ENCODE data around the gene AK2. TPM values are rescaled to one million over a fixed set of nuclear protein-coding genes. Genes with fewer than 3 reads are reported as not detected.

The AK2 gene
- total RNA-seq, 2 donors from 2014 or later: 304 to 372 TPM

- Mint-ChIP-seq H3K27me3 (no peaks in the 10 kb centered on the region), H3K4me3 (no peak overlapping the region), H3K9me3 (no peaks in the 10 kb centered on the region), H3K36me3 (ENCODE audit: low read depth) (peaks cover 93% of the 10 kb centered on the region), H3K27ac (peak overlapping the region; percentile 50), H3K4me1 (peaks cover 32% of the 10 kb centered on the region)
- ATAC-seq (replicated peaks): no peak
Measured at GRCh38 chr1:33021567-33022431, 14.9 kb downstream of the AK2 start.

GRCh38 chr1:33018112-33018511, 18.6 kb downstream of the AK2 start:
- Mint-ChIP-seq H3K36me3 (ENCODE audit: low read depth) (peaks cover 100% of the 10 kb centered on the region), H3K4me1 (peaks cover 18% of the 10 kb centered on the region), H3K27me3 (no peaks in the 10 kb centered on the region), H3K9me3 (no peaks in the 10 kb centered on the region), H3K4me3 (peak overlapping the region; percentile 41), H3K27ac (peak overlapping the region; percentile 90)
- ATAC-seq (replicated peaks): peak; percentile 98

DNA sequence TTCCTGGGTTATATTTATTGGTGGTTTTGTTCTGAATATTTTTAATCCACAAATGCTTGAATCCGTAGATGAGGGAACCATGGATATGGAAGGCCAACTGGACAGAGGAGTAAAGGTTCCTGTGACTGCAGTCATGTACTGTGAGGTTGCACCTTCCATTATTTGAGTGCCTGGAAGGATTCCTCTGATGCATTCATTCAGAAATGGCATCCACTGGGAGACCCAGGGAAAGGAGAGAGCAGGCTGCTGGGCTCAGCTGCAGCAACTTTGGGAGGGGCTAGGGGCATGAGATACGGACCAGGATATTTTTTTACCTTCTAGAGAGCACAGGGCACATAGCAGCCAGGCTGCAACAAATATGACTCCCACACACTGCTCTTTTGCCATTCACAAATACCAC, 19.5 kb downstream of the AK2 start:
- Mint-ChIP-seq H3K4me1 (peaks cover 18% of the 10 kb centered on the region), H3K9me3 (no peaks in the 10 kb centered on the region), H3K27me3 (no peaks in the 10 kb centered on the region), H3K36me3 (ENCODE audit: low read depth) (peaks cover 100% of the 10 kb centered on the region), H3K27ac (peak overlapping the region; percentile 39), H3K4me3 (no peak overlapping the region)
- ATAC-seq (replicated peaks): no peak

DNA sequence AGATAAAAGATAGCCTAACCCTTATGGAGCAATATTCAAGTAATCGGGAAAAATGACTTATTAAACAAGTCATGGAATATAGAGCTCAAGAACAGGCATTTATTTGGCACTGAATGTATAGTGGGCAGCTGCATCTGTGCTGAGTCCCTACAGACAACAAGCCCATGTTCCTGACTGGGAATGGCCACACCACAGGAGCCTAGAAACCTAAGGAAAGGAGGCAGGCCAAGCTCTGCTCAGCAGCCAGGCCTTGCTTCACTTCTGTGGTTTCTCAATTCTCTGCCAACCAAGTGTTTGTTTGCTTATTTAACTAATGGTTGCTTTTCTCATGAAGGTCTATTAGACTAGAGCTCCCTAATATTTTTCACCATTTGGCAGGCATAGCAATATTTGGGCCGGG, 21.5 kb downstream of the AK2 start:
- no peaks in the 10 kb centered on the region for H3K27me3 Mint-ChIP-seq
- H3K9me3 Mint-ChIP-seq: no peaks in the 10 kb centered on the region
- H3K27ac Mint-ChIP-seq: no peak overlapping the region
- H3K4me1 Mint-ChIP-seq: peaks cover 18% of the 10 kb centered on the region
- peaks cover 100% of the 10 kb centered on the region for H3K36me3 Mint-ChIP-seq (ENCODE audit: low read depth)
- H3K4me3 Mint-ChIP-seq: no peak overlapping the region
- ATAC-seq (replicated peaks): no peak

DNA sequence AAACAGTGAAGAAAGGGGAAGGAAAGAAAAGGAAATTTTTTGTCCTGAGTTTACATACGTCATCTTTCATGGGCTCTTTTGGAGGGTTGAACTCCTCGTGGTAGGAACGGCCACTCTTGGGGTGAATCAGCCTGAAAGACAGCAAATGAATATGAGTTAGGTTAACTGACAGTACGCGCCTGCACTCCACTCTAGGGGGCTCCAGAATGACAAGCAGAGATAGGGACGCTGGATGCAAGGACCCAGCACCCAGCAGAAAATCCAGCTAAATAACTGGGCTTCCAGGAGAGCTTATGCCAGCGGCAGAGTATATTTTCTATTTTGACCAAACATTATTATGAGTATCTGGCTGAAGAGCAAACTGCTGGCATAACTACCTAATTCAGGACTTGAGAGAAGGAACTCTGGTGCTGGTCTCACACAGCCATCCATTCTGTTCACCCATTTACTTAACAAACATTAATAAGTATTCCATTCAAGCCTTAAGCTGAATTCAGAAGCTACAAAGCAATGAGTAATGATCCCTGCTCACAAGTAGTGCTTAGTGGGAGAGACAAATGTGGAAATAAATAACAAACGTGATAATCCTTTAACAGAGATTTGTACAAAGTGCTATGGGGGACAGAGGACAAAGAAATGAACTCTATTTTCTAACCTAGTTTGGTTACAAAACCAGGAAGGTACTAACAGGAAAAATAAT, 22.1 kb downstream of the AK2 start:
- Mint-ChIP-seq H3K27me3 (no peaks in the 10 kb centered on the region), H3K9me3 (no peaks in the 10 kb centered on the region), H3K36me3 (ENCODE audit: low read depth) (peaks cover 100% of the 10 kb centered on the region), H3K4me1 (peaks cover 18% of the 10 kb centered on the region), H3K27ac (no peak overlapping the region), H3K4me3 (no peak overlapping the region)
- ATAC-seq (replicated peaks): no peak

DNA sequence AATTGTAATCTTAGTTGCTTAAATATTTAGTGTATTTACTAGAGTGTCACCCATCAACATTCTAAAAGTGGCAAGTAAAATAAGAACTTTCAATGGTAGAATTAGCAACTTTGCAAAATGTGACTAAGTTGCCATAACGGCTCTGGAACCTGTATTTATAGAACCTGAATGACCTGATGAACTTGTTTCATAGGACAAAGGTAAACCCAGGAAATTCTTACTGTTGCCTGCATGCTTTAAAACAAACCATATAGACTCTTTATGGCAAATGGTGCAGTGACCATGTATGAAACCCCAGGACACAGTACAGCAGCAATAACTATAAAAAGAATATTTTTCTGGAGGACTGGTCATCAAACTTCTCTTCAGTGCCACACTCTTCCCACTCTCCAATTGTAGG, 22.9 kb downstream of the AK2 start:
- H3K9me3 Mint-ChIP-seq: no peaks in the 10 kb centered on the region
- no peak overlapping the region for H3K27ac Mint-ChIP-seq
- H3K36me3 Mint-ChIP-seq (ENCODE audit: low read depth): peaks cover 100% of the 10 kb centered on the region
- no peak overlapping the region for H3K4me3 Mint-ChIP-seq
- peaks cover 12% of the 10 kb centered on the region for H3K4me1 Mint-ChIP-seq
- no peak for ATAC-seq (replicated peaks)
- no peaks in the 10 kb centered on the region for H3K27me3 Mint-ChIP-seq

GRCh38 chr1:33012165-33012564, 24.5 kb downstream of the AK2 start:
- peaks cover 3% of the 10 kb centered on the region for H3K4me1 Mint-ChIP-seq
- no peak overlapping the region for H3K4me3 Mint-ChIP-seq
- H3K27ac Mint-ChIP-seq: peak overlapping the region; percentile 47
- no peak for ATAC-seq (replicated peaks)
- H3K36me3 Mint-ChIP-seq (ENCODE audit: low read depth): peaks cover 100% of the 10 kb centered on the region
- no peaks in the 10 kb centered on the region for H3K27me3 Mint-ChIP-seq
- H3K9me3 Mint-ChIP-seq: no peaks in the 10 kb centered on the region

- Mint-ChIP-seq H3K4me1 (peaks cover 8% of the 10 kb centered on the region), H3K36me3 (ENCODE audit: low read depth) (peaks cover 100% of the 10 kb centered on the region), H3K4me3 (no peak overlapping the region), H3K27ac (peak overlapping the region; percentile 47), H3K27me3 (no peaks in the 10 kb centered on the region), H3K9me3 (no peaks in the 10 kb centered on the region)
- ATAC-seq (replicated peaks): no peak
Measured at GRCh38 chr1:33010932-33011731, 25.6 kb downstream of the AK2 start.

DNA sequence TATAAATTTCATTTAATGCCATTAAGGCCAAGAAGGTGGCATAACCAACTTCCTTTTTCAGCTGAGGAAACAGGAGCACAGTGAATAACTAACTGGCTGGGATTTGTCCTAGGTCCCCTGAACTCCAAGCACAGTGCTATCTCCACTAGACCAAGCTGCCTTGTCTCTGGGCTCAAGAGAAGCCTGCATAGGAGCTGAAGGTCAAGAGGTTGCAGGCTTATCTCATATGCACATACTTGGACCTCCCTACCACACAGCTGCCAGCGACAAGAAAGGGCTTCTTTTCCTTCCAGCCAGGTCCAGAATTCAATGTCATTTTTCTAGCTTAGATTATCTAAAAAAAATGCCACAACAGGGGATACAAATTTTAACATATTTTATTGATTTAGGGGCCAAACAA, 27.1 kb downstream of the AK2 start:
- Mint-ChIP-seq H3K9me3 (no peaks in the 10 kb centered on the region), H3K27me3 (no peaks in the 10 kb centered on the region), H3K36me3 (ENCODE audit: low read depth) (peaks cover 100% of the 10 kb centered on the region), H3K4me3 (no peak overlapping the region), H3K27ac (no peak overlapping the region), H3K4me1 (peaks cover 23% of the 10 kb centered on the region)
- ATAC-seq (replicated peaks): no peak

- no peaks in the 10 kb centered on the region for H3K9me3 Mint-ChIP-seq
- H3K27me3 Mint-ChIP-seq: no peaks in the 10 kb centered on the region
- H3K27ac Mint-ChIP-seq: peak overlapping the region; percentile 49
- no peak overlapping the region for H3K4me3 Mint-ChIP-seq
- H3K4me1 Mint-ChIP-seq: peaks cover 21% of the 10 kb centered on the region
- H3K36me3 Mint-ChIP-seq (ENCODE audit: low read depth): peaks cover 100% of the 10 kb centered on the region
- no peak for ATAC-seq (replicated peaks)
Measured at GRCh38 chr1:33008051-33008914, 28.4 kb downstream of the AK2 start.

- peak; percentile 19 for ATAC-seq (replicated peaks)
- Mint-ChIP-seq H3K4me1 (peaks cover 25% of the 10 kb centered on the region), H3K27ac (peak overlapping the region; percentile 1)
Measured at GRCh38 chr1:33007190-33008050, 29.3 kb downstream of the AK2 start.

DNA sequence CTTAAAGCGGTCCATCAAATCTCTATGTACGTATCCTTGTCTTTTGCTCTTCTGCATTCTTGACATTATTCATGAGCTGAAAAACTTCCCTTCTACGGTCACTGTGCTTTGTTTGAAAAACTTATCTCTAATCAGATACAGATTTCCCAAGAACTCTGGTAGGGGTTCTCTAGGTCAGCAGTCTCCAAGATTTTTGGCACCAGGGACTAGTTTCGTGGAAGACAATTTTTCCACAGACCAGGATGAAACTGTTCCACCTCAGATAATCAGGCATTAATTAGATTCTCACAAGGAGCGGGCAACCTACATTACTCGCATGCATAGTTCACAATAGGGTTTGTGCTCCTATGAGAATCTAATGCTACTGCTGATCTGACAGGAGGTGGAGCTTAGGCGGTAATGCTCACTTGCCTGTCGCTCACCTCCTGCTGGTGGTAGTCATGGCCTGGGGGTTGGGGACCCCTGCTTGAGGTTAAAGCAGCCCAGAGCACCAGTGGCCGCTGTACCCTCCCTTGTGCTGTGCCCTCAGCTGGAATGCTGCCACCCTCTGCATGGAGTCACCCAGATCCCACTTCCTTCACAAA, 30.8 kb downstream of the AK2 start:
- peaks cover 98% of the 10 kb centered on the region for H3K36me3 Mint-ChIP-seq (ENCODE audit: low read depth)
- peak overlapping the region; percentile 57 for H3K4me3 Mint-ChIP-seq
- ATAC-seq (replicated peaks): no peak
- H3K27ac Mint-ChIP-seq: peak overlapping the region; percentile 91
- H3K4me1 Mint-ChIP-seq: peaks cover 31% of the 10 kb centered on the region
- H3K27me3 Mint-ChIP-seq: no peaks in the 10 kb centered on the region
- no peaks in the 10 kb centered on the region for H3K9me3 Mint-ChIP-seq

More at GRCh38 chr1:33007190-33008050, 29.3 kb downstream of the AK2 start:
- Mint-ChIP-seq H3K4me3 (no peak overlapping the region), H3K27me3 (no peaks in the 10 kb centered on the region), H3K36me3 (ENCODE audit: low read depth) (peaks cover 100% of the 10 kb centered on the region), H3K9me3 (no peaks in the 10 kb centered on the region)
